Inflammatory macrophage treated with lipopolysaccharide for 1 hour (primary cell): ENCODE measurements around the gene KRT79.

Source experiments
- DNase-seq, 2 donors: peaks; one replicate each; pipeline ENCODE4 v3.0.0-alpha.2; 2020 to 2022

The KRT79 gene

GRCh38 chr12:52832985-52833905 lies 866 bp downstream of the KRT79 start:
- peak; percentile 47 to 71 for DNase-seq

- DNase-seq: no peak
These were observed 1.7 kb downstream of the KRT79 start for GRCh38 chr12:52832451-52832850.

- no peak for DNase-seq
These were observed 2.9 kb downstream of the KRT79 start for GRCh38 chr12:52831251-52831650.

- peak; percentile 39 to 64 for DNase-seq
These were observed 3.9 kb downstream of the KRT79 start for GRCh38 chr12:52829986-52830770.

GRCh38 chr12:52828591-52829021 lies 5.5 kb downstream of the KRT79 start:
- peak; percentile 78 to 97 for DNase-seq

- DNase-seq: no peak
These were observed 6.0 kb downstream of the KRT79 start for GRCh38 chr12:52828156-52828555.

GRCh38 chr12:52827499-52828090 lies 6.5 kb downstream of the KRT79 start:
- DNase-seq: no peak

GRCh38 chr12:52826611-52827498 lies 7.3 kb downstream of the KRT79 start:
- no peak for DNase-seq

GRCh38 chr12:52825961-52826360 lies 8.2 kb downstream of the KRT79 start:
- no peak for DNase-seq

- no peak for DNase-seq
These were observed 9.2 kb downstream of the KRT79 start for GRCh38 chr12:52824741-52825410.

- no peak for DNase-seq
These were observed 10.2 kb downstream of the KRT79 start for GRCh38 chr12:52823761-52824450.

- no peak for DNase-seq
These were observed 11.2 kb downstream of the KRT79 start for GRCh38 chr12:52822771-52823510.

GRCh38 chr12:52821826-52822660 lies 12.1 kb downstream of the KRT79 start:
- no peak for DNase-seq

- DNase-seq: no peak
These were observed 12.9 kb downstream of the KRT79 start for GRCh38 chr12:52821071-52821730.

GRCh38 chr12:52820521-52820920 lies 13.6 kb downstream of the KRT79 start:
- no peak for DNase-seq

- DNase-seq: no peak
These were observed 14.2 kb downstream of the KRT79 start for GRCh38 chr12:52819731-52820510.

GRCh38 chr12:52818887-52819420 lies 15.2 kb downstream of the KRT79 start:
- no peak for DNase-seq

- DNase-seq: no peak
These were observed 15.7 kb downstream of the KRT79 start for GRCh38 chr12:52818388-52818787.
